Suprapubic skin (tissue), 4 donors: ENCODE measurements around the gene GPD2.

Source experiments
- CTCF ChIP-seq, 2 donors: fragments of 200-600 bp in 1 of 2; fragments of 450-650 bp in 1 of 2; sonication (generic) in 1 of 2; IDR thresholded peaks; one replicate each; pipeline ENCODE4 v1.5.1; 2016 to 2019; ENCODE audit warnings: antibody characterized with exemption in 2 of 2, mild to moderate bottlenecking in 1 of 2, moderate library complexity in 1 of 2
- POLR2A ChIP-seq, 2 donors: fragments of 450-650 bp; IDR thresholded peaks; one replicate each; pipeline ENCODE4 v1.6.1; 2017; ENCODE audit warnings: antibody characterized with exemption in 2 of 2, mild to moderate bottlenecking in 2 of 2, moderate library complexity in 2 of 2
- POLR2AphosphoS5 ChIP-seq, 3 donors: sonication (generic); formaldehyde crosslinking; IDR thresholded peaks; one replicate each; pipeline ENCODE4 v1.6.1; 2017; ENCODE audit warnings: antibody characterized with exemption in 3 of 3

- TF ChIP-seq CTCF (IDR thresholded peaks at IDR 0.05) (no peak), POLR2AphosphoS5 (IDR thresholded peaks at IDR 0.05) (no peak), POLR2A (IDR thresholded peaks at IDR 0.05) (no peak)
Measured at GRCh38 chr2:156601855-156602551, 165.8 kb downstream of the GPD2 start.
